ENCODE data around the gene SEPTIN8.
"Not testable (repeated sequence)": the region's sequence is repeated elsewhere in the genome, so short reads cannot be mapped to it uniquely, and the experiment has no call there.

Gene SEPTIN8

DNA sequence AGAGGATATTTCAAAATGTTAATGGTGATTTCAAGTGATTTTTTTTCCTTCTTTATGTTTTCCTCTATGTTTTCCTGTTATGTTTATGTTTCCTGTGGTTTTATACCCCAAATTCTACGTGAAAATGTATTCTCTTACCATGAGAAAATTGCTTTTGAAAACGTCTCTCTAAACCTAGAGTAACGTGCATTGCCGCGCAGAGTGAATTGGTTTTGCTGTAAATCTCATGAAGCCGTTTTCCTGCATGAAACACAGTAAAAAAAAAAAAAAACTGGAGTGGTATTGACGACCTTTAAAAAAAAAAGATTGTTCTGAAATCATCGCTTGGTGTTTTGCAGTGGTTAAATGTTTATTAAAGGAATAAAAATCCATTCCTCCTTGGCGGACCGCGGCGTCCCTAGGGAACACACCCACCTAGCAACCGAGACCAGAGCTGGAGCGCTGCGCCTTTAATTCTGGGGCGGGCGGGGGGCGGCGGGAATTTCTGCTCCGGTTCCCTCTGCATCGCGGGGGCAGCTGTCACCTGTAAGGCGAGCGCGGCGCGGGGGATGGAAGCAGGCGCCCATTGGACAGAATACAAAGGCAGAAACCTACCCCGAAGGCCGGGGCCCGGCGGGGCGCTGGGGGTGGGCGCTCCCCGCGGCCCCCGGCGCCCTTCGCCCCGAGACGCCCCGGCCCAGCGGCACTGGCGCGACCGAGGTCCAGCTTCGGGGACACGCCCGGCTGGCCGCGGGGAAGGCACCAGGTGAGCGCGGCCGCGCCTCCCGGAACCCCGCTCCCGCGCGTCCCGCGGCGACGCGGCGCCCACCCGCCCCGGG lies 36.0 kb upstream of the SEPTIN8 start, which contains the start of gene SOWAHA:
Gene SOWAHA, plus strand, starts transcription at position 522 of the 818 bp plus-strand sequence. CDS start 320 bp downstream, outside the sequence.
- no peak for DNase-seq (ENCODE audit: low read depth, low spot score)

DNA sequence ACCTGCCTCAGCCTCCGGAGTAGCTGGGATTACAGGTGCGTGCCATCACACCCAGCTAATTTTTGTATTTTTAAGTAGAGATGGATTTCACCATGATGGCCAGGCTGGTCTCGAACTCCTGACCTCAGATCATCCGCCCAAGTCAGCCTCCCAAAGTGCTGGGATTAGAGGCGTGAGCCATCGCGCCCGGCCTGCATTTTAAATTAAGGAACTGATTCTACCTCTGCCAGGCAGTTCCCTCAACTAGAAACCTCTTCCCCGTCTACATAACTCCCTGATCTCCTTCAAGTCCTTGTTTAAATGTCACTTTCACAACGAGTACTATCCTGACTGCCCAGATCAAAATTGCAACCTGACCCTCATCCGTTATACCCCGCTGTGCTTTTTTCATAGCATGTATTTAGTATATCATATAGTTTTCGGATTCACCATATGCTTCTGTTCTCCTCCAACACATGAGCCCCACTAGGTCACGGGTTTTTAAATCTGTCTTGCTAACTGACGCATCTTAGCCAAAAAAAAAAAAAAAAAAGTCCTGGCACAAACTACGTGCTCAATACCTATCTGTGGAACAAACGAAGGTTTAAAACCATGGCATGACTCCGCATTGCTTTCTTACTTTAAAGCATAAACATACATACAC lies 35.2 kb upstream of the SEPTIN8 start:
- DNase-seq (ENCODE audit: low read depth, low spot score): no peak

DNA sequence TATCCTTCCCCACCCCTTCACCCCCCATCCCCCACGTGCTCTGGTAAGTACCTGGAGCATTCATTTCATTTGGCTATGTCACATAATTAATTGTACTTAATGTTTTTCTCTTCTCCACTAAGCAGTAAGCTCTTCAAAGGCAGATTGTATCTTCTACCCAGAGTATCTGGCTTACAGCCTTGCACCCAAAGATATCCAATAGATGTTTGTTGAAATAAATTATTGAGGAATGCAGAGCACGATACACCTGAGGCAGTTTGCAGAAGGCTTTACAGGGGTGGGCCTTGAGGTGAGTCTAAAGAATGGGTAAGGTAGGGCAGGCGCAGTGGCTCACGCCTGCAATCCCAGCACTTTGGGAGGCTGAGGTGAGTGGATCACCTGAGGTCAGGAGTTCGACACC lies 33.6 kb upstream of the SEPTIN8 start:
- DNase-seq (ENCODE audit: low read depth, low spot score): no peak

DNA sequence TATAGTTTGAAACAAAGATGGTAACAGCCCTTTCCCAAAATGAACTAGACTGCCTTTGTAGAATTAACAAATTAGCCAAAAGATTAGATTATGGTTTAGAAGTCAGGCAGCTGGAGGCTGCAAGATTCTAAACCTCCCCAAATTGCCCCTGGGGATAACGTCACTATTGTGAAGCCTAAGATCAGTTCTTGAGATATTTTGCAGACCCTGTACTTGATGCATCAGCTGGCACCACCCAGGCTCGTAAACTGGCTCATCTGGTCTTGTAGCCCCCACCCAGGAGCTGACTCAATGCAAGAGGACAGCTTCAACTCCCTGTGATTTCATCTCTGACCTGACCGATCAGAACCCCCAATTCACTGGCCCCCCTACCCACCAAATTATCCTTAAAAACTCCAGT lies 31.8 kb upstream of the SEPTIN8 start:
- DNase-seq (ENCODE audit: low read depth, low spot score): no peak

DNA sequence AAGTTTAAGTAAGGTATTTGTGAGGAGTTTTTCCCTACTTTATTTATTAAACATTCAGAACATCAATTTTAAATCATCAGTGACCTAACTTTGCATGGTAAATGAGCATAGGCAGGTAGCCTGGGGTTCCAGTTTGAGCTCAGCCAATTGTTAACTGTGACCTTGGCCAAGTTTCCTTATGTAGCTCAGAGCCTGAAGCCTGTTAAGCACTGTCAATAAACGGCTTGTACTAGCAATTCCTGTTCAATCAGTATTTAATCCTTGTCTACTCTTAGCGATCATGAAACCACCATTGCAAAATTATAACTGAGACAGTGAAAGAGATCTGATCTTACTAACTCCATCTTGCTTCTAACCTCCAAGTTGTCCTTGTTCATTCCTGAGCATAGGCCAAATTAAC lies 31.4 kb upstream of the SEPTIN8 start:
- no peak for DNase-seq (ENCODE audit: low read depth, low spot score)

DNA sequence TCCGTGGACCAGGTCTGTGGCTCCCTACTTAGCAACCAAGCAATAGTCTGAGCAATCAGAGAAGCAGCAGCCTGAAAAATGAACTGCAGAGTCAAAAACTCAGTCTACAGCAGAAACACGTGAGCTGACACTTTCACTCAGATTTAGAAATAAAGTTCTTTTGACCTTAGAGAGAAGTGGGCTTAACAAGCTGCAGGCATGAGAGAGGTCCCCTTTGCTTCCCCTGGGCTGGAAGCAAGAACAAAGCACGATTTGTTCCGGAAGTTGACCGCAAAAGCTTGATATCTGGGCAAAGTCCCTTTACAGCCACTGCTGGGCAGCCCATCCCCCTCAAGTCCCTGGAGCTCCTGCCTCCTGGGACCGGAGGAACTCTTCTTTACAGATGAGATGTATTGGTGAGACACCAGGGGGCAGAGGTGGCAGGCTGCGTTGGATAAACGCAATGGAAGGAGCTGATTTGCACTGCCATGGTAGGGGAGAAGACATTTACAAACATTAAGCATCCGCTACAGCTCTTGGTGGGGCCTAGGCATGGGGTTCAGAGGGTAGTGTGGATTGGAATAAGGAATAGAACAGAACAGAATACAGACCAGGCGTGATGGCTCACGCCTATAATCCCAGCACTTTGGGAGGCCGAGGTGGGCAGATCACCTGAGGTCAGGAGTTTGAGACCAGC lies 30.3 kb upstream of the SEPTIN8 start:
- no peak for DNase-seq (ENCODE audit: low read depth, low spot score)

DNA sequence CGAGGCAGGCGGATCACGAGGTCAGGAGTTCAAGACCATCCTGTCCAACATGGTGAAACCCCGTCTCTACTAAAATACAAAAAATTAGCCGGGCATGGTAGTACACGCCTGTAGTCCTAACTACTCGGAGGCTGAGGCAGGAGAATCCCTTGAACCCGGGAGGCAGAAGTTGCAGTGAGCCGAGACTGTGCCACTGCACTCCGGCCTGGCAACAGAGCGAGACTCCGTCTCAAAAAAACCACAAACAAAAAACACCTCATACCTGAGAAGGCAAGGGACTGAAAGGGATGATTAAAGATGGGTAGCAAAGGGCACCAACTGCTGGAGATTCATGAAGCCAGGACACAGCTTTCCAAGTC lies 29.7 kb upstream of the SEPTIN8 start:
- DNase-seq (ENCODE audit: low read depth, low spot score): not testable (repeated sequence)

DNA sequence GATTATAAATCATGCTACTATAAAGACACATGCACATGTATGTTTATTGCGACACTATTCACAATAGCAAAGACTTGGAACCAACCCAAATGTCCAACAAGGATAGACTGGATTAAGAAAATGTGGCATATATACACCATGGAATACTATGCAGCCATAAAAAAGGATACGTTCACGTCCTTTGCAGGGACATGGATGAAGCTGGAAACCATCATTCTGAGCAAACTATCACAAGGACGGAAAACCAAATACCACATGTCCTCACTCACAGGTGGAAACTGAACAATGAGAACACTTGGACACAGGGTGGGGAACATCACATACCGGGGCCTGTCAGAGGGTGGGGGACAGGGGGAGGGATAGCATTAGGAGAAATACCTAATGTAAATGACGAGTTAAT lies 28.8 kb upstream of the SEPTIN8 start:
- not testable (repeated sequence) for DNase-seq (ENCODE audit: low read depth, low spot score)

DNA sequence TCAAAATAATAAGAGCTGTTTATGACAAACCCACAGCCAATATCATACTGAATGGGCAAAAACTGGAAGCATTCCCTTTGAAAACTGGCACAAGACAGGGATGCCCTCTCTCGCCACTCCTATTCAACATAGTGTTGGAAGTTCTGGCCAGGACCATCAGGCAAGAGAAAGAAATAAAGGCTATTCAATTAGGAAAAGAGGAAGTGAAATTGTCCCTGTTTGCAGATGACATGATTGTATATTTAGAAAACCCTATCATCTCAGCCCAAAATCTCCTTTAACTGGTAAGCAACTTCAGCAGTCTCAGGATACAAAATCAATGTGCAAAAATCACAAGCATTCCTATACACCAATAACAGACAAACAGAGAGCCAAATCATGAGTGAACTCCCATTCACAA lies 27.2 kb upstream of the SEPTIN8 start:
- DNase-seq (ENCODE audit: low read depth, low spot score): not testable (repeated sequence)

DNA sequence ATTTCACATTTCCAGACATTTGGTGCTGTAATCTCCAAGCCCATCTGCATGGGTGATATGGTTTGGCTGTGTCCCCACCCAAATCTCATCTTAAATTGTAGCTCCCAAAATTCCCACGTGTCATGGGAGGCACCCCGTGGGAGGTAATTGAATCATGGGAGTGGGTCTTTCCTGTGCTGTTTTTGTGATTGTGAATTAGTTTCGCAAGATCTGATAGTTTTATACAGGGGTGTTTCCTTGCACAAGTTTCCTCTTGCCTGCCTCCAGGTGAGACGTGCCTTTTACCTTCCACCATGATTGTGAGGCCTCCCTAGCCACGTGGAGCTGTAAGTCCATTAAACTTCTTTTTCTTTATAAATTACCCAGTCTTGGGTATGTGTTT lies 25.6 kb upstream of the SEPTIN8 start:
- not testable (repeated sequence) for DNase-seq (ENCODE audit: low read depth, low spot score)

DNA sequence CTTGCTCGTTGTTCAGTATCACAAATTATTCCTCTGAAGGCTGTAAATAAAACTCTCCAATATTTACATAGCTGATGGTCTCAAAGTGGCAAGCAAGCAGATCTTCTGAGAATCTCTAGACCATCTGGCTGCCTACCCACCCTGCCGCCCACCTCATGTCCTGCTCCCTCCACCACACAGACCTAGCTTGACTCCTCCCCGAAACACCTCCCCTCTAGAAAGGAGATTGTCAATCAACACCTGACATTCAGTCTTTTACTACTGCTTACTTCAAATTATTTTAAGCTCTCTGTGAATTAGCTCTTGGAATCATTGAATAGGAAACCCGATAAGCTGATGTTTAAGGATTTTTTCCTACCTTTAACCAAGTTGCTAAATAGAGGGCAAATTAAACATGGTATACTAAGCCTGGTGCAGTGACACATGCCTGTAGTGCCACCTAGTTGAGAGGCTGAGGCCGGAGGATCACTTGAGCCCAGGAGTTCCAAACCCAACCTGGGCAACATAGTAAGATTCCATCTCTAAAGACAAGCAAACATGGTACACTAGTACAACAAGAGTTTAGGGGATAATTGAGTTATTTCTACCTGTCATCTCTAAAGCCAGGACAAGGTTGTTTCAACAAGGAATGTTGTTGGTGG lies 25.1 kb upstream of the SEPTIN8 start:
- DNase-seq (ENCODE audit: low read depth, low spot score): no peak

DNA sequence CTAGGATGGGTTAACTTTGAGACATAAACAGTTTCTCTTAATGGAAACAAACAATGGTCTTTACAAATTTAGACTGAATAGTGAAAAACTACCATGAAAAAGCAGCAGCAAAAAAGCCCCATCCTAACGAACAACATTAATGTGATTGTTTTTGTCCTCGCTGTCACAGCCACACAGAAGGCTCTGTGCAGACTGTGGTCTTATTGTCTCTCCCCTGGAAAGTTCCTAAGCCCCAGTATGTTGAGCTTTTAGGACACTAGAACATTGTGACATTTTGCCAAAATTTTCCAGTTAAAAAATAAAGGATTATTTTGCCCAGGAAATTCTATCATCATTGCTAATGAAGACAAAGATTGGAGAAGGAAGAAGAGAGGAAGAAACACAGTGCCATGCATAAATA lies 23.5 kb upstream of the SEPTIN8 start:
- no peak for DNase-seq (ENCODE audit: low read depth, low spot score)

DNA sequence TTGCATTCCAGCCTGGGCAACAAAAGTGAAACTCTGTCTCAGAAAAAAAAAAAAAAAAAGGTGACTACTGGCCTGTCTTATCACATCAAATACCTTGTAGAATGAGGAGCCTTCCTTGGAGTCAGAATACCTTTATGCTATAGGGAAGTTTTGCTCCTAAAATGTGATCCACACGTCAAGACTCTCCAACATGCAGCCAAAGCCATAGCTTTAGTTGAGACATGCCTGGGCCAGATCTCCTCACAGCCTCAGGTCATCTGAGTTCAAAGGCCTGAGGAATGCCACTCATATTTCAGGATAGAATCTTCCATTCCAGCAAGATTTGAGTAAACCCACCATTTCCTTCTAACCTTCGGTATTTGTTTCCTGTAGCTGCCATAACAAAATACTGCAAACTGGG lies 22.4 kb upstream of the SEPTIN8 start:
- no peak for DNase-seq (ENCODE audit: low read depth, low spot score)

DNA sequence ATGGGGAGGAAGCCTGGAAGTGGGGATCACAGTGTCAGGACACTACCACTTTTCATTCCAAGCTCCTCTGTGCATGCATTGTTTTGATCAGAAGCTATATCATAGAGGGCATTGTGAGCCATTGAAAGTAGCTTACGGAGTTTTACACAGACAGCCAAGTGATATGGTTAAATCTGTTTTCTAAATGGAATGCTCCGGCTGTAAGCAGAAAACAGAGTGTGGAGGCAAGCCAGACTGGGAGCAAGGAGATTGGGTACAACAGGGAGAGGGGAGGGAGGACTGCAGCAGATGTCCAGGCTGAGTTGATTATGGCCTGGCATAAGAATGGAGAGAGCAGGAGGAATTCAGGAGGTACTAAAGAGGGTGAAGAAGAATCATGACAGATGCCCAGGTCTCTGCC lies 20.6 kb upstream of the SEPTIN8 start:
- no peak for DNase-seq (ENCODE audit: low read depth, low spot score)

DNA sequence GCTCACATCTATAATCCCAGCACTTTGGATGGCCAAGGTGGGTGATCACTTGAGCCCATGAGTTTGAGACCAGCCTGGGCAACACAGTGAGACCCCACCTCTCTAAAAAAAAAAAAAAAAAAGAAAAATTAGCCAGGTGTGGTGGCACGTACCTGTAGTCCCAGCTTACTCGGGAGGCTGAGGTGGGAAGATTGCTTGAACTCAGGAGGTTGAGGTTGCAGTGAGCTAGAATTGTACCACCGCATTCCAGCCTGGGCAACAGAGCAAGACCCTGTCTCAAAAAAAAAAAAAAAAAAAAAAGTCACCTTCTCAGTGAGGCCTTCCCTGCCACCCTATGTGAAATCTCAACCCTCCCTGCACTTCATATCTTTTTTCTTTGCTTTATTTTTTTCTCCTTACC lies 14.0 kb upstream of the SEPTIN8 start:
- no peak for DNase-seq (ENCODE audit: low read depth, low spot score)

DNA sequence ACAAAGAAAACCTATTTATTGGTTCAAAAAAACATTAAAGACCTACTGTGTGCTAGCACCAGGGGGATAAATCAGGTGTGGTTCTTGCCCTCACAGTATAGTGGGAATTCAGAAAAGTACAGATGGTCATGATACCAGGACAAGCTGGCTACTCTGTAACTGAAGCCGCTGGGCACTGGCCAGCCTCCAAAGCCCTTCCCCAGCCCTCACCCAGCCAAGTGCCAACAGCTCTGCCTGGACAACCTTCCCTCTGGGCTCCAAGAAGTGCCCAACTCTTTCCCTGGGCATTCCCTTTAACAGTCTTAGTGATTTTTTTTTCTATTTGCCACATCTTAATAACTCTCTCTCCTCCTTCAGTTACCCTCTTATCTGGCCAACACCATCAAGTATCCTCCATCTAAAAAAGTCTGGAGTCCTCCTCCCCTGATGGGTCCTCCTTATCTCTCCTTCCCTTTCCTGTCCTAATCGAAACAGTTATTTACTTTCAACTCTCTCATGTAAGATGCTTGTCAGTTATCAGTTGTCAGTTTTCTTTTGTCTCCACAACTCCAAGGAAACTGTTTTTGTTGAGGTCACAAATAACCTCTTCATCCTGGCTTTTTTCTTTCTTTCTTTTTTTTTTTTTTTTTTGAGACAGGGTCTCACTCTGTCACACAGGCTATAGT lies 13.3 kb upstream of the SEPTIN8 start:
- DNase-seq (ENCODE audit: low read depth, low spot score): no peak

DNA sequence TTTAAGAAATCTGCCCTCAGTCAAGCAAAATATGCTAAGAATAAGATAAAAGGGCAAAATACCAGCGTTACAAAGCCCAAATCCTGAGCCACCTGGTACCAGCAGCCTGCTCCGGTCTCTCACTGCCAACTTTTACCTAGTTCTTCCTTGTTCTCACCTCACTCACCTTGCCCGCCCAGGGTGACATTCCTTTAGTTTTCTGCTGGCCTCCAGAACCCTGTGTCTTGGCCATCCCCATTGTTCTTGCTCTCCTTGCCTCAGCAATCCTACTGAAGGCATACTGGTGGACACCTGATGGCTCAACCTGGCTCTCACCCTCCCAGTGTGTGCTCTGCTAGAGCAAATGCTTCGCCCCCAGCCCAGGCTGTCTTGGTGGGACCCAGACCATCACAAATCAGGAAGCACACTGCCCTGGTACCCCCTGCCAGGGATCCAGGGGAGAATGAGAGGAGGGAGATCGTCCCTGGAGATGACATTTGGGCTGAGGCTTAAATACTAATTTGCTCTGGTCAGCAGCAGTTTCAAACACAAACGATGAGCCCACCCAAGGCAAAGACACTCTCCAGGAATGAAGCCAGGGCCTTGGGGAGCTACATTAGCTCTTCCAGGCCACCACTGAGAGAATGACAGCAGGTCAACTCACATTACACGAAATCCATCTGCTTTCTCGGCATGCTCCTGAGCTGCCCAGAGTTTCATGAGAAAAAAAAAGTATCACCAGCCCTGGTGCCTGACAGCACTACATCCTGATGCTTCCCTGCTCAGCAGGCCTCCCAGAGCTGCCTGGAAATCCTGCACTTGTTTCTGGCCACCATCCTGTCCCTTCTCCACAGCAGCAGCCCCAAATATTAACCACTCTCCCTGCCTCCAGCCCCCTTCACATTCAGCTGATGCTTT lies 12.2 kb upstream of the SEPTIN8 start:
- DNase-seq (ENCODE audit: low read depth, low spot score): no peak

DNA sequence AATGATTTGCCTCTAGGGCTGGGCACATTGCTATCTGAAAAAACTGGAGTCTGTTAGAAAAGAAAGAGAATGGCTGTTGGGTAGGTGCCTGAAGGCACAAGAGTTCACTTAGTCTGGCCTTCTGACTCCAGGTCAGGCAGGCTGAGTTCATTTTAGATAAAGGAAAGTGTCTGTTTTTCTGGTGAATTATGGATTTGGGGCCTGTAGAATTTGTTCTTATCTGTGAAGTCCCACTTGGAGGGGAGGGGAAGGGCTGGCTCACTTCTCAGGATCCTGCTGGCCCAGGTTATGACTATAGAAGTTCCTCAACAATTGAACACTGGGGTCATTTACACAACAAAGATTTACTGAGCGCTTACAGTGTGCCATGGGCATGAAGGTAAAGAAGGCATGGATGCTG lies 11.5 kb upstream of the SEPTIN8 start:
- DNase-seq (ENCODE audit: low read depth, low spot score): no peak

DNA sequence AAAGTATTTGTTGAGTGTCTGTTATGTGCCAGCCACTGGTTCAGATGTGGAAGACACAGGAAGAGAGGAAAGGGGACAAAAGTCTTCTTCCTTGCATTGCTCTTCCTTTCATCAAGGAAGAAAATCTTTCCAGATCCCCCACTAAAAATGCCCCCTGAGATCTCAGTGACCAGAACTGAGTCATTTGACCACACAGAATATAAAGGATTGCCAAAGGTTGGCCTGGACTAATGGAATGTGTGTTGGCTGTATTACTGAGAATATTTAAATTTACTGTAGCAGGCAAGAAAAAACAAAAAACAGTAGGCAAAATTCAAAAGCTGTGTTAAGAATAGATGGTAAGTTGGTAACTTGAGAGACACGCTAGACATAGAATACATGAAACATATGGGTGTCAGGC lies 10.0 kb upstream of the SEPTIN8 start:
- DNase-seq (ENCODE audit: low read depth, low spot score): no peak

DNA sequence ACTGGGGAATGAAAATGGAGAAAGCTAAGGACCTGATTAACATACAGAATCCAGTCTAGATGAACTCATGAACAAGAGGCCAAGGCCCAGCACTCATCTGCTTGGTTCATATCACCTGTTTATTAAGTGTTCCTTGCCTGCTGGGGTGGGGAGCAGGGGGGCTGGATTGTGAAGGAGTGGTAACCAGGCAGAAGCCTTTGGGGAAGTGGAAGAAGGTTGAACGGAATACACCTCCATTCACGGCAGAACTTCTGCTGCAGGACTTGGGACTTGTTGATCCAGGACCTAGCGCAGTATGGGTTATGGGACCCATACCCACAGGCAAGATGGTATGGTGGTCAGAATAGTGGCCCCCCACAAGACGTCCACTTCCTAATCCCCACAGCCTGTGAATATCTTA lies 8.8 kb upstream of the SEPTIN8 start:
- DNase-seq (ENCODE audit: low read depth, low spot score): no peak

DNA sequence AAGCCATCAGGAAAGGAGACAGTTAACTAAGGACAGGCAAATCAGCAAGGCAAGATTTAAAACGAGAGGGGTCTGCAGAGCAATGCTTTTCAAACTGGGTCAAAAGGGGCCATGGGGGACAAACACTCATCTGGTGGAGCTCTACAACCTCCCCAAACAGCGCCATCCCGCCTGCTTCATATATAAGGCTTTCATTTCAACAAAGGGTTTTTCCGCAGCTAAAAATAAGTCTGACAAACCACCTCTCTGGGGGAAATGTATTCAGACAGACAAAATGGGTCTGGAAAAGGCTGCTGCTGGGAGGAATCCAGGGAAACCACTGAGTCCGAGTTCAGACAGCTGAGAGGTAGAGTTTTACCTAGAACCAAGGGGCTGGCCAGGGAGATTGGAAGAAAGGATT lies 8.3 kb upstream of the SEPTIN8 start:
- DNase-seq (ENCODE audit: low read depth, low spot score): no peak

Measured in iPS DF 19.7 (cell line).